ENCODE data around the gene FAM200B.
"Not testable (repeated sequence)": the region's sequence is repeated elsewhere in the genome, so short reads cannot be mapped to it uniquely, and the experiment has no call there.

The FAM200B gene

DNA sequence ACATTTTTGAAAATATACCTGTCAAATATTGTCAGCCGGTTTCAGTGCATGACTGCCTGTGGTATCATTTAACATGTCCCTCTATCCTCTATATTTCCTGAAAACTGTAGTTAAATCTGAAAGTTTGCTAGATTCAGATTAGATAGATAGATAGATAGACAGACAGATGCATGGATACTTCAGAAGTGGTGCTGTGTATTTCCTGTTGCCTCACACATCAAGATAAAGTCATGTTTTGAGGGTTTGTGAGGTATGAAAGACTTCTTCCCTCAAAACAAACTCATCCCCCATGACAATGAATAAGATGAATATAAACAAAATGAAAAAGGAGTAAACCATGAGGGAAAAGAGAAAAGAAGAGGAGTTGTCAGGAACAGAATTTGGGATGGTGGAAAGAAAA, 15.2 kb downstream of the FAM200B start:
- no peak for DNase-seq (ENCODE audit: low spot score)

DNA sequence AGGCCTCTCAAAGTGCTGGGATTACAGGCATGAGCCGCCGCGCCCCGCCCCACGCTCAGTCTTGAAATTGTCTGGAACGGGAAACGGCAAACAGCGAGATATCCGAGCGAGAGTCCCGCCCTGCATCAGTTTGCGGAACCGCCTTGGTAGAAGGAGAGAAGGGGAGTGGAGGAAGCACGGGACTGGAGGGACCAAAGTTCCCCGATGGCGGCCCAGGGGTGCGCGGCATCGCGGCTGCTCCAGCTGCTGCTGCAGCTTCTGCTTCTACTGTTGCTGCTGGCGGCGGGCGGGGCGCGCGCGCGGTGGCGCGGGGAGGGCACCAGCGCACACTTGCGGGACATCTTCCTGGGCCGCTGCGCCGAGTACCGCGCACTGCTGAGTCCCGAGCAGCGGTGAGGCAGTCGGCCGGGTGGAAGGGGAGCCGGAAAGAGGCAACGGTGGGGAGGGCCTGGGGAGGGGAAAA, 21.3 kb downstream of the FAM200B start, which contains the start of gene BST1:
Gene BST1, plus strand, starts transcription at position 125 of the 463 bp plus-strand sequence. Its CDS starts 80 bp downstream, at position 205.
- peak; percentile 64 for DNase-seq (ENCODE audit: low spot score)

DNA sequence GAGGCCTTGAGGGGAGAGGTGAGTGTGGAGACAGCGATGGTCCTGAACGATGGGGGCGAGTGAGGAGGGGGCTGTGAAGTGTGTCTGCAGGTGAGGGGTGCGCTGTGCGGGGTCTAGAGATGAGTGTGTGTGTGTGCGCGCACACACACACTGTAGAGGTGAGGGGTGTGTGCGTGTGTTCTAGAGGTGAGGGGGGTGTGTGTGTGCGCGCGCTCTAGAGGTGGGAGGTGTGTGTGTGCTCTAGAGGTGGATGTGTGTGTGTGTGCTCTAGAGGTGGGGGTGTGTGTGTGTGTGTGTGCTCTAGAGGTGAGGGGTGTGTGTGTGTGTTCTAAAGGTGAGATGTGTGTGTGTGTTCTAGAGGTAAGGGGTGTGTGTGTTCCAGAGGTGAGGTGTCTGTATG, 21.8 kb downstream of the FAM200B start:
- DNase-seq (ENCODE audit: low spot score): no peak

DNA sequence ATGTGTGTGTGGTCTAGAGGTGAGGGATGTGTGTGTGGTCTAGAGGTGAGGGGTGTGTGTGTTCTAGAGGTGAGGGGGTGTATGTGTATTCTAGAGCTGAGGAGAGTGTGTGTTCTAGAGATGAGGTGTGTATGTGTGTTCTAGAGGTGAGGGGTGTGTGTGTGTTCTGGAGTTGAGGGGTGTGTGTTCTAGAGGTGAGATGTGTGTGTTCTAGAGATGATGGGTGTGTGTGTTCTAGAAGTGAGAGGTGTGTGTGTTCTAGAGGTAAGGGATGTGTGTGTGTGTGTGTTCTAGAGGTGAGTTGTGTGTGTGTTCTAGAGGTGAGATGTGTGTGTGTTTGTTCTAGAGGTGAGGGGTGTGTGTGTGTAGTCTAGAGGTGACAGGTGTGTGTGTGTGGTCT, 22.5 kb downstream of the FAM200B start:
- DNase-seq (ENCODE audit: low spot score): no peak

DNA sequence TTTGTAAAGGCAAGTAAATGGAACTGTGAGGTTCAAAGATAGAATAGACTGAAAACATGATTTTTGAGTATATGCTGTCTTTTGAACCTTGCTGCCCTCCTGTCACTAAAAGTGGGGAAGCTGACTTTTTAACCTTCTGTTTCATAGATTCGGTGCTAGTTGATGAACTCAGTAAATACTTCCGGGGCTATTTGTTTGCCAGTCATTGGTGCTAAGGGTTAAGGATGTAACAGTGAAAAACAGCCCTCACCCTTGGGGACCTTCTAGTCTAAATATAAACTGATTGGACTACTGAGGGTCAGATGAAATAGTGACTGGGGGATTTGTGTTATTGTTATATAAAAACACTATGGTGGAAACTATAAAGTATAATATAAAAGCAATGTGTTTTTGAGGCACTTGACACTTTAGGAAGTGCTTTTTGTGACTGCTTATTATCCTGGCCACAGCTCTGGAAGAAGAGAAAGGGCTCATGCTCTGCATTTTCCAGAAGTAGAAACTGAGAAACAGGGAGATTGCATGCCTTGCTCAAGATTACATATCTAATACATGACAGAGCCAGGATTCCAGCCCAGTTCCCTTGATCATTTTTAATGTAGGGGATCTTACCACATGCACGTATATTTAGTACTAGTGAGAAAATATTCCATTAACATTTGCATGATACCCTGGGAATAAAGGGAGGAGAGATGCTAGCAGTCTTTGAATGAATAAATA, 25.2 kb downstream of the FAM200B start:
- no peak for DNase-seq (ENCODE audit: low spot score)

DNA sequence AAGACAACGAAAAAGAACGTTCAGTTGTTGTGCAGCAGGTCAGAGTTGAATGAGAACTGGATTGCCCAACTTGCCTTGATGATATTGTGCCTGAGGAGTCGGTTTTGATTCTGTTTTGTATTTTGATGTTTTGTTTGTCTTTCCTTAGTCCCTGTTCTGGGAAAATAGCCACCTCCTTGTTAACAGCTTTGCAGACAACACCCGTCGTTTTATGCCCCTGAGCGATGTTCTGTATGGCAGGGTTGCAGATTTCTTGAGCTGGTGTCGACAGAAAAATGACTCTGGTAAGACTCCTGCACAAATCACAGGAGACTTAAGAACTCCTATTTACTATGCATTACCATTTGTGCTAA, 25.7 kb downstream of the FAM200B start:
- no peak for DNase-seq (ENCODE audit: low spot score)

DNA sequence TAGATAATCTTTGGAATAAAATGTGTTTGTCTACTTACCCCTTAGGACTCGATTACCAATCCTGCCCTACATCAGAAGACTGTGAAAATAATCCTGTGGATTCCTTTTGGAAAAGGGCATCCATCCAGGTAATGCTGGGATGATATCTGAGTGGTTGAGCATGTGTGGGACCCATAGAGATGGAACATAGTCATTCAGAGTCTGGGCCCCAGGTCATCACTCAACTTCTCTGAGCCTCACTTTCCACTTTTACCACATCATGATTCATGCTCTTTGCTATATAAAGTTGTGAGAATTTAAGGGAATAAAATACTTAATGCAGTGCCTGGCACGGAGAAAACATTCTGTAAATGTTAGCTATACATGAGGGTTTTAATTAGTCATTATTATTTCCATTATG, 30.1 kb downstream of the FAM200B start:
- DNase-seq (ENCODE audit: low spot score): no peak

DNA sequence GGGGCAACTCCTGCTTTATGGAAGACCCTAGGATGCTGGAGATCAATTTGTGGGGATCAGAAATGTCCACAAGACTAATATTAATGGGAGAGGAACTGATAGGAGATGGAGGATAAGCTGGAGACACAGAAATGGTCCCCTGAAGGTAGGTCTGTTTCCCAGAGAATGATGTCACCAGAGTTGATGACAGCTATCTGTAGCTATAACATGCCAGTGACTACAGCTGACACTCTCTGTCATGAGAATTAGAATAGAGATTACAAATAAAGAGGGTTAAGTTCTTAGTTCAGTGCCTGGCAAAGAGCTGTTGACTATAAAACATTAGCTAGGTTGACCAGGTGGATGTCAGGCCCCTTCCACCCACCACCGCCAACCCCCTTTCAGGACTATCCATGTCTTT, 30.6 kb downstream of the FAM200B start:
- no peak for DNase-seq (ENCODE audit: low spot score)

DNA sequence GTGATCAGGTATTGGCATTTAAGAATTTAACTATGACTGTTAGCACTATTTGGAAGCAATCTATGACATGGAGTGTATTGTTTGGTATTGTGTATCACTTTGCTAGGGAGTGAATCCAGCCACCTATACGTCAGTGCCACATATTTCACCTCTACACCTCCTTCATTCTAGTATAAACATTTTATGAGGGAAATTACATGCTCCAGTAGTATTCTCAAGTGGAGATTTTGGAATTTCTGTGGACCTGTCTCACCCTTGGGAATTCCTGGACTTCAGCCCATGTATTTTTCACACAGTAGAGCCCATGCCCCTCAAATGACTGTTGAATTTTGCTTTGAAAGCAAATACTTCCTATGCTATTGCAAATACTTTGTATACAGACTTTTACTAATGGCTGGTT, 32.5 kb downstream of the FAM200B start:
- DNase-seq (ENCODE audit: low spot score): no peak

DNA sequence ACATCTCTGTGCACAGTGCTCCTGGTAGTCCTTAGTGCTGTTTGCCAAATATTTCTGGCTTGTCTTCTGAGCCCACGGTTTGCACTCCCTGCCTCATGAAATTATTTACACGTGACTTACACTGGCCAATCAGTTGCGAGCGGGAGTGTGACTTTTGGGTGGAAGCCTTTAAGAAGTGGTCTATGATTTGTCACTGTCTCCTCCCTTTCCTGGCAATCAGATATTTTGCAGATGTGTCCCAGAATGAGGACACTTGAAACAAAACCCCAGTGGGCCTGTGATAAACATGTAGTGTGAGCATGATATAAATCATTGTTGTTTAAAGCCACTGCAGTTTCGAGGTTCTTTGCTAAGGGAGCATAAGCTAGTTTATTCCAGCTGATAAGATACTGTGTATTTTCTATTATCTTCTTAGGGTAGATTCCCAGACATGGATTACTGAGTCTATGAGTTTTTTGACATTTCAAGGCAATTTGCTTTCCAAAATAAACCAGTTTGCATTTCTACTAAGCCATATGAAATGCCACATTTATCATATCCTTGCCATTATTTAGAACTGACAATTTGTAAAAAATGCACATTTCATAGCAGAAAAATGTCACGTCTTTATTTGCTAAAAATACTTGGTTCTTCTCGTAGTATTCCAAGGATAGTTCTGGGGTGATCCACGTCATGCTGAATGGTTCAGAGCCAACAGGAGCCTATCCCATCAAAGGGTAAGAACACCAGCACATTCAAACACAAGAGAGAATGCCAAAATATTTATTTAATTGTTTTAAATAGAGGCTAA, 33.2 kb downstream of the FAM200B start:
- peak; percentile 49 for DNase-seq (ENCODE audit: low spot score)

DNA sequence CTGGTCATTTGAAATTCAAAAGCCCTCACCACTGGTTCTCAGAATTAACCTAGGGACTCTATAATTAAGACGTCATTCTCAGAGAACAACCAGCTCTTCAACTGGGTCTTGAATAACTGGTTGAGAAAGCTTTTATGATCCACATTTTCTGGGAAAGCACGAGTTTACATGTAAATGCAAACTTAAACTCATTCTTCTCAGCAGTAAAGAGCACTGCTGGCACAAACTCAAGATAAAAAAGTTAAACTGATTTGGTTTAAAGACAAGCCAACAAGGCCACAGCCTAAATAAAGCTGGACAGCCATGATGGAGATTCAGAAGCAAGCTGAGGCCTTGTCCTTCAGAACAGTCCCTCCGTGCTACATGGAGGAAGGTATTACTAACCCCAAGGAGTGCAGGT, 34.5 kb downstream of the FAM200B start:
- no peak for DNase-seq (ENCODE audit: low spot score)

DNA sequence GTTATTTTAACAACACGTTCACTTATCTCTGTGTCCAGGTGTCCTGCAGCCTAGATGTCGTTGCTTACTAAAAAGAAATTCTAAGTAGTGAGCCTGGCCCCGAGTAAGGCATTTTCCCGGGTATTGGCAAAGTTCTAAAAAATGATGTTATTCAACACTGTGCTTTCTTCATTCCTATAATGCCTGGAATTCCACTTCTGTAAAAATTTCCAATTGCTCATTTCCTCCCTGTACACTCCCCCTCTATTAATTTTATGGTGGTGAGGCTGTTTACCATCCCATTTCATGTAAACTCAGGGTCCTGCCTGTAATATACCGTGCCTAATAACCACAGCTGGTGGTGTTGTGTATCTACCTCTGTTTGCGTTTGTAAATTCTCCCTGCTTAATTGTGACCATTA, 35.5 kb downstream of the FAM200B start:
- DNase-seq (ENCODE audit: low spot score): peak; percentile 72

DNA sequence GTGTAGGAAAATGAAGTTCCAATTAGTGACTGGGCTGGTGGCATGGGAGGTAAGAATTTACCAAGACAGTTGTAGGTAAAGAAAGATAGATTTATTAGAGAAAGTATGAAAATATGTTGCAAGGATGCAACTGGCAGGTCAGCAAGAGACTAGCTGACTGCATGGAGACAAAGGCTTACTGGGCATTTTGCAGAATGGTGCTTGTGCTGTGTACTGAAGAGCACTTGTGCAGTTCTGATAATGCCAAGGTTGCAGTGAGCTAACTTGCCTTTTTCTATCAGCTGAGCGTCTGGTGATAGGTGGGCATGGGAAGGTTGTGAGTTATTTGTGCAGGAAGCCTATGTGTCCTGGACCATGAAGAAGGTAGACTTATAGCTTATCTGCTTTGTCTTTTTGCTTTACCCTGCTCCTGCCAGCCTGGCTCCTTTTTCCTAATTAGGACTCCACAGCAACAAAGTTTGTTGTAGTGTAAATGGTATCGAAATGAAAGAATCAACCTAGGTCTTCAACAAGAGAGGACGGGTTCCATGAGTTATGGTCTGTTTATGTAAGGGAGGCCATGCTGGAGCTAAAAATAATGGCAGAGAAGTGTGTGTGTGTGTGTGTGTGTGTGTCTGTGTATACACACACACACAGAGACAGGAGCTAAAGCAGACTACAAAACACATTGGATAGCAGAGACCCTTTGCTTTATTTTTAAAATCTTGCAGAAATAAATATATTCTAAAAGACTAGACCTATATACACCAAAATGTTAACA, 36.2 kb downstream of the FAM200B start:
- DNase-seq (ENCODE audit: low spot score): no peak

DNA sequence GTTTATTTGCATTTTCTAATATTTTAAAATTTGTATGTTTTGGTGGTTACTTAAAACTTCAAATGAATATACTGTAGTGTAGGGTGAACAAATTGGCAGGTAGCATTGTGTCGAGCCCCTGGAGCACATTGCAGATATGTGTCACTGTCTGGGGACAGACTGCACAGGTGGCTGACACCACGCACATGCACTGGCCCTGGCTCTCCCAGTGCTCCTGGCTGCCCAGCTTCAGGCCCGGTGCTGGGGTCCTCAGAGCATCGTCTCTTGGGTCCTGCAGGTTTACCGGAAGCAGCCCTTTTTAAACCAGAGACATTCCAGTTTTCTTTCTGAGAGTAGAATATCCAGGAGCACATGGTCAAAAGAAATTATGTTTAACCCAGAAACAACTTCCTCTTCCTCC, 36.8 kb downstream of the FAM200B start:
- no peak for DNase-seq (ENCODE audit: low spot score)

DNA sequence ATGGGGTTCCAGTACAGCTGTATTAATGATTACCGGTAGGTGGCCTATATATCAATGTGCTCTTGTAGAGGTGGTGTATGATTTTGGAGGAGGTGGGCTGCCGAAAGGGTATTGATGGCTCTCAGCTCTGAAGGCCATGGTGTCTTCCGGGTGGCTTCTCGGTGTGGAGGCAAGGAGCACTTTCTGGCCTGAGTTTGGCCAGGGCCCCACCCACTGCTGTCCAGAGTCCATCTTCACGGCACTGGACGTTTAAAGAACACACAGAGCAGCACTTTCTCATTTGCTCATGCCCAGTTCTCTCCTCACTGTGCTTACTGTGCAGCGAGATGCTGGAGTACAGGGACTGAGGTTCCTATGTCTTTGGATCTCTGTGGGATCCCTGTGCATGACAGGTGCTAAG, 37.3 kb downstream of the FAM200B start:
- DNase-seq (ENCODE audit: low spot score): no peak

DNA sequence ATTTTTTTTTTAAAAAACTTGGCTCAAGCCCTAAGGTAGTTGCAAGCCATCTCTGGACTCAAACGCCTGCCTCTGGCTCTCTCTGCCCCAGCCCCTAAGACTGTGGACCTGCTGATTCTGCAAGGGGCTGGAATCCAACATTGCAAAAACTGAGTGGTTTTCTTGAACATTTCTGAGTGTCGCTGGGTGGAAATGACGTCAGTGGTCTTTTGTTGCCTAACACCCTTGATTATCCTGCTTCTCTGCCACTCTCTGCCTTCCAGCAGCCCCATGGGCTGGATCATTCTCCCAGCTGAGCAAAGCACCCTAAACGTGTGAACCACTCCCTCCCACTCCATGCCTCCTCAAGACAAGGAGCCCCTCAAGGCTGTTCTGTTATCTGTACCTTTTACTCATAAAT, 37.9 kb downstream of the FAM200B start:
- DNase-seq (ENCODE audit: low spot score): no peak

DNA sequence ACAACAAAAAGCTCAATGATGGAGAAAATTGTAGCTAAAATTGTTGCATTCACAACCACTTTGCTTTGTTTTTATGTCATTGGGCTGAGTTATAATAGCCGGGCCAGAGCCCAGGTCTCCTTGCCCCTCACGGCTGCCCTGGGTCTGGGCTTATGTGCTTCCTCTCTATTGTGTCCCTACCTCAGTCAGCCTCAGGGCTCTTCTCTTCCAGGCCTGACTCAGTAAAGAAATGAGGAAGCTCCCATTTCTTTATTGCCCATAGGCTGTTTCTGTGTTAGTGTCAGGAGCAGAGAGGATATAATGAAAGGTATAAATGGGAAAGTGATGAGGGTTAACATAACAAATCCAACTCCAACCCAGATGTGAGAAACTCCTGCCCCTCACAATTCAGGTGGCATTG, 39.2 kb downstream of the FAM200B start:
- DNase-seq (ENCODE audit: low spot score): no peak

DNA sequence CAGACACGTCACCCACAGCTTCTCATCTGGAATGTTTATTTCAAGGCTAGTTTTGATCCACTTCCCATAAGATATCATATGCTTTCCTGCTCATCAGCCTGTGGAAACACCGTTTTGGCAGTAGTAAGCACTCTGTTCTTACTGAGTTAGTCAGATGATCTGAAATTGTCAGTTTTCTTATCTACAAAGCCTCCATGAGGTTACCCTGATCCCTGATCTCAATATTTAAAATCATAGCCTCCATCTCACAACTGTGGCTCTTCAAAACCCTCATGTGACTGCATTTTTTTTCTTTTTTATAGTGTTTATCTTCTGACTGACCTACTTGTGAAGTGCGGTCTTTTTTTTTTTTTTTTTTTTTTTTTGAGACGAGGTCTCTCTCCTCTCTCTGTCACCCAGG, 44.0 kb downstream of the FAM200B start:
- no peak for DNase-seq (ENCODE audit: low spot score)

DNA sequence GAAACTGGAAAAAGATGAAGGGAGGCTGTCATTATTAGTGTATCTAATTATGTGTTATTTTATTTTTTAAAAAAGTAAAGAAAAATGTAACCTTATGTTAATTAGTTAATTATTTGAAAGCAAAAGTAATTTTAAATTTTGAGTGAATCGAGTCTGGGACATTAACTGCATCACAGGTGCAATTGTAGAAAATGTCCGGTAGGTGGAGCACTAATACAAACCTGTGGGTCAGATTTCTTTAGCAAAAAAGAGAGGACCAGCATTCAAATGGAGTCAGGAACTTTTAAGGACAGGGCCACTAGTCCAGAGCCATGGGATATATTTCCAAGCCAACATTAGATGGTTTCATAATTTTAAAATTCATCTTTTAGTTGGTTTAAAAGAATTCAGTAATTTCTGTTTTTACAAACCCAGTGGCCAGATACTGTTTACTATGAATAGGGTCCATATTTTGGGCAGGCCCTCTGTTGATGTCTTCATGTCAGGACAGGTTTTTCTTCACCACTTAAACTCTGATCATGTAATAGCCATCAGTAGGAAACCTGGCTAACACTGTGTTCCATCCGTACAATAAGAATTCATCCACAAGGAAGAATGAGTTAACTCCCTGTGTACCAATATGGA, 48.4 kb downstream of the FAM200B start:
- DNase-seq (ENCODE audit: low spot score): peak; percentile 74

DNA sequence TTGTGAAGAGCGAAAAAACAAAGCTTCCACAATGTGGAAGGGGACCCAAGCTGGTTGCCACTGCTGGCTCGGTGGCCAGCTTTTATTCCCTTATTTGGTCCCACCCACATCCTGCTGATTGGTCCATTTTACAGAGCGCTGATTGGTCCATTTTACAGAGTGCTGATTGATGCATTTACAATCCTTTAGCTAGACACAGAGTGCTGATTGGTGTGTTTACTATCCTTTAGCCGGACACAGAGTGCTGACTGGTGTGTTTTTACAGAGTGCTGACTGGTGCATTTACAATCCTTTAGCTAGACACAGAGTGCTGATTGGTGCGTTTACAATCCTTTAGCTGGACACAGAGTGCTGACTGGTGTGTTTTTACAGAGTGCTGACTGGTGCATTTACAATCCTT, 51.4 kb downstream of the FAM200B start:
- not testable (repeated sequence) for DNase-seq (ENCODE audit: low spot score)

DNA sequence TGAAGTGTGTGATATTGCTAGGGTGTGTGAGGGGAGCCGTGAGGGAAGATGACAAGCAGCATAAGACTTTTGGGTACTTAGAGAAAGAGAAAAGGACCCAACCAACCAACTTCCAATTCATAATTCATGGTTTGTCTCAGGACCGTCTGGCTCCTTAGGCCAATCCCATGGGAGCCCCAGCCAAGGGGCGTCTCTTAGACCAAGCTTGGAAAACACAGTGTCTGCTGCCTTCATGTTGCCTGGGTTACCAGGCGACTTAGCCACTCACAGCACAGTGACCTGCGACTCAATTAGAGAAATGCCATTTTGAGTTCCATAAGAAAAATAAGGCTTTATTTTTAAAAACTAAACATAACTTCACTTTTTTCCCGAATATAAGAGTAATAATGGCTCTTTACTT, 53.9 kb downstream of the FAM200B start:
- no peak for DNase-seq (ENCODE audit: low spot score)

DNA sequence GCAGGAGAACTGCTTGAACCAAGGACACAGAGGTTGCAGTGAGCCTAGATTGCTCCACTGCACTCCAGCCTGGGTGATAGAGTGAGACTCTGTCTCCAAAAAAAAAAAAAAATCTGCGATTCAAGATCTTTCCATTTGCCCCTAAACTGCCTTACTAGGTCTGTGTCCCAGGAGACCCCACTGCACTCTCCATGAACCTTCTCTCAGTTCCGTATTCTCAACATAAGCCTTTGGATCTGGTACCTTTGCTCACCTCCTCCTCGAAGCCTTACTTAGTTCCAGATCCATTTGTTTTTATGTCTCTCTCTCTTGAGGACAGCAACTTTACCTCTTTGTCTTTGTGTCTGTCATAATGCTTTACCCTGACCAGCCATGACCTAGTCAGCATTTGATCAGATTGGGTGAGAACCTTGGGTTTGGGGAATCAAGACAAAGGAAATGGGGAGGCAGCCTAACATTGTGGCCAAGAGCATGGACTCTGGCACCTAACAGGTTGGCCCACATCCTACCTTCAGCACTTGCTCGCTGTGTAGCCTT, 55.0 kb downstream of the FAM200B start:
- DNase-seq (ENCODE audit: low spot score): no peak

Data from GM03348 (cell line).